ENCODE measurements around the gene HDGF.

- TF ChIP-seq JUND (IDR thresholded peaks at IDR 0.05) (no peak), CTCF (IDR thresholded peaks at IDR 0.05; ENCODE audit: low read depth, low read length, missing input control) (no peak), MAX (IDR thresholded peaks at IDR 0.05) (no peak), SP1 (IDR thresholded peaks at IDR 0.05) (no peak), TAF1 (conservative IDR thresholded peaks at IDR 0.05) (no peak), FOXA1 (IDR thresholded peaks at IDR 0.05) (no peak)
- TF ChIP-seq, protein P1, sequence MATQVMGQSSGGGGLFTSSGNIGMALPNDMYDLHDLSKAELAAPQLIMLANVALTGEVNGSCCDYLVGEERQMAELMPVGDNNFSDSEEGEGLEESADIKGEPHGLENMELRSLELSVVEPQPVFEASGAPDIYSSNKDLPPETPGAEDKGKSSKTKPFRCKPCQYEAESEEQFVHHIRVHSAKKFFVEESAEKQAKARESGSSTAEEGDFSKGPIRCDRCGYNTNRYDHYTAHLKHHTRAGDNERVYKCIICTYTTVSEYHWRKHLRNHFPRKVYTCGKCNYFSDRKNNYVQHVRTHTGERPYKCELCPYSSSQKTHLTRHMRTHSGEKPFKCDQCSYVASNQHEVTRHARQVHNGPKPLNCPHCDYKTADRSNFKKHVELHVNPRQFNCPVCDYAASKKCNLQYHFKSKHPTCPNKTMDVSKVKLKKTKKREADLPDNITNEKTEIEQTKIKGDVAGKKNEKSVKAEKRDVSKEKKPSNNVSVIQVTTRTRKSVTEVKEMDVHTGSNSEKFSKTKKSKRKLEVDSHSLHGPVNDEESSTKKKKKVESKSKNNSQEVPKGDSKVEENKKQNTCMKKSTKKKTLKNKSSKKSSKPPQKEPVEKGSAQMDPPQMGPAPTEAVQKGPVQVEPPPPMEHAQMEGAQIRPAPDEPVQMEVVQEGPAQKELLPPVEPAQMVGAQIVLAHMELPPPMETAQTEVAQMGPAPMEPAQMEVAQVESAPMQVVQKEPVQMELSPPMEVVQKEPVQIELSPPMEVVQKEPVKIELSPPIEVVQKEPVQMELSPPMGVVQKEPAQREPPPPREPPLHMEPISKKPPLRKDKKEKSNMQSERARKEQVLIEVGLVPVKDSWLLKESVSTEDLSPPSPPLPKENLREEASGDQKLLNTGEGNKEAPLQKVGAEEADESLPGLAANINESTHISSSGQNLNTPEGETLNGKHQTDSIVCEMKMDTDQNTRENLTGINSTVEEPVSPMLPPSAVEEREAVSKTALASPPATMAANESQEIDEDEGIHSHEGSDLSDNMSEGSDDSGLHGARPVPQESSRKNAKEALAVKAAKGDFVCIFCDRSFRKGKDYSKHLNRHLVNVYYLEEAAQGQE (IDR thresholded peaks at IDR 0.05): no peak
Observed at GRCh38 chr1:156744344-156744743, 7.1 kb downstream of the HDGF start.
